ENCODE data around the gene NDUFB6. TPM values are rescaled to one million over a fixed set of nuclear protein-coding genes. Genes with fewer than 3 reads are reported as not detected.

NDUFB6 gene
- total and polyA plus RNA-seq, 2 experiments from 2014 or later, result 50.3 to 251 TPM

GRCh38 chr9:32584784-32585183, 11.8 kb upstream of the NDUFB6 start:
- H3K4me1 ChIP-seq (ENCODE audit: low read depth), result peaks cover 10% of the 10 kb centered on the region
- no peak overlapping the region for H3K4me3 ChIP-seq
- no peak for DNase-seq (ENCODE audit: low read depth in 1 of 2, low spot score in 1 of 2)
- H3K27ac ChIP-seq, result no peak overlapping the region
- TF ChIP-seq, protein P1, sequence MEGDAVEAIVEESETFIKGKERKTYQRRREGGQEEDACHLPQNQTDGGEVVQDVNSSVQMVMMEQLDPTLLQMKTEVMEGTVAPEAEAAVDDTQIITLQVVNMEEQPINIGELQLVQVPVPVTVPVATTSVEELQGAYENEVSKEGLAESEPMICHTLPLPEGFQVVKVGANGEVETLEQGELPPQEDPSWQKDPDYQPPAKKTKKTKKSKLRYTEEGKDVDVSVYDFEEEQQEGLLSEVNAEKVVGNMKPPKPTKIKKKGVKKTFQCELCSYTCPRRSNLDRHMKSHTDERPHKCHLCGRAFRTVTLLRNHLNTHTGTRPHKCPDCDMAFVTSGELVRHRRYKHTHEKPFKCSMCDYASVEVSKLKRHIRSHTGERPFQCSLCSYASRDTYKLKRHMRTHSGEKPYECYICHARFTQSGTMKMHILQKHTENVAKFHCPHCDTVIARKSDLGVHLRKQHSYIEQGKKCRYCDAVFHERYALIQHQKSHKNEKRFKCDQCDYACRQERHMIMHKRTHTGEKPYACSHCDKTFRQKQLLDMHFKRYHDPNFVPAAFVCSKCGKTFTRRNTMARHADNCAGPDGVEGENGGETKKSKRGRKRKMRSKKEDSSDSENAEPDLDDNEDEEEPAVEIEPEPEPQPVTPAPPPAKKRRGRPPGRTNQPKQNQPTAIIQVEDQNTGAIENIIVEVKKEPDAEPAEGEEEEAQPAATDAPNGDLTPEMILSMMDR (IDR thresholded peaks at IDR 0.05; ENCODE audit: low read depth, low read length), result no peak
- no peaks in the 10 kb centered on the region for H3K36me3 ChIP-seq
- no peaks in the 10 kb centered on the region for H3K27me3 ChIP-seq
- H3K9me3 ChIP-seq (ENCODE audit: low read depth), result no peaks in the 10 kb centered on the region

- H3K27ac ChIP-seq, result no peak overlapping the region
- no peaks in the 10 kb centered on the region for H3K27me3 ChIP-seq
- H3K9me3 ChIP-seq (ENCODE audit: low read depth), result no peaks in the 10 kb centered on the region
- TF ChIP-seq, protein P1 (IDR thresholded peaks at IDR 0.05; ENCODE audit: low read depth, low read length), result peak; percentile 65
- H3K36me3 ChIP-seq, result no peaks in the 10 kb centered on the region
- no peak overlapping the region for H3K4me3 ChIP-seq
- DNase-seq (ENCODE audit: low read depth in 1 of 2, low spot score in 1 of 2), result peak; percentile 66 to 81
- peaks cover 10% of the 10 kb centered on the region for H3K4me1 ChIP-seq (ENCODE audit: low read depth)
These were observed 8.7 kb upstream of the NDUFB6 start for GRCh38 chr9:32581512-32582143.

GRCh38 chr9:32580631-32581300, 7.8 kb upstream of the NDUFB6 start:
- DNase-seq (ENCODE audit: low read depth in 1 of 2, low spot score in 1 of 2), result peak in 1 of 2 donors; percentile 2
- Histone ChIP-seq H3K4me1 (ENCODE audit: low read depth) (peaks cover 10% of the 10 kb centered on the region), H3K36me3 (no peaks in the 10 kb centered on the region), H3K4me3 (no peak overlapping the region), H3K27me3 (no peaks in the 10 kb centered on the region), H3K9me3 (ENCODE audit: low read depth) (no peaks in the 10 kb centered on the region), H3K27ac (peak overlapping the region; percentile 35)
- TF ChIP-seq, protein P1 (IDR thresholded peaks at IDR 0.05; ENCODE audit: low read depth, low read length), result no peak

- no peaks in the 10 kb centered on the region for H3K36me3 ChIP-seq
- peaks cover 10% of the 10 kb centered on the region for H3K4me1 ChIP-seq (ENCODE audit: low read depth)
- H3K27ac ChIP-seq, result no peak overlapping the region
- TF ChIP-seq, protein P1 (IDR thresholded peaks at IDR 0.05; ENCODE audit: low read depth, low read length), result peak; percentile 96
- no peaks in the 10 kb centered on the region for H3K27me3 ChIP-seq
- DNase-seq (ENCODE audit: low read depth in 1 of 2, low spot score in 1 of 2), result peak; percentile 68 to 76
- no peak overlapping the region for H3K4me3 ChIP-seq
- H3K9me3 ChIP-seq (ENCODE audit: low read depth), result no peaks in the 10 kb centered on the region
These were observed 6.9 kb upstream of the NDUFB6 start for GRCh38 chr9:32579706-32580331.

GRCh38 chr9:32578976-32579375, 6.0 kb upstream of the NDUFB6 start:
- TF ChIP-seq, protein P1 (IDR thresholded peaks at IDR 0.05; ENCODE audit: low read depth, low read length), result no peak
- H3K27ac ChIP-seq, result no peak overlapping the region
- no peaks in the 10 kb centered on the region for H3K27me3 ChIP-seq
- no peak overlapping the region for H3K4me3 ChIP-seq
- no peaks in the 10 kb centered on the region for H3K36me3 ChIP-seq
- H3K4me1 ChIP-seq (ENCODE audit: low read depth), result peaks cover 10% of the 10 kb centered on the region
- no peak for DNase-seq (ENCODE audit: low read depth in 1 of 2, low spot score in 1 of 2)
- H3K9me3 ChIP-seq (ENCODE audit: low read depth), result no peaks in the 10 kb centered on the region
